Measurements from ENCODE around the gene PTPMT1. TPM values are rescaled to one million over a fixed set of nuclear protein-coding genes. Genes with fewer than 3 reads are reported as not detected.

Gene PTPMT1
- total and polyA plus RNA-seq, 2 experiments from 2014 or later = 106 to 109 TPM

DNA sequence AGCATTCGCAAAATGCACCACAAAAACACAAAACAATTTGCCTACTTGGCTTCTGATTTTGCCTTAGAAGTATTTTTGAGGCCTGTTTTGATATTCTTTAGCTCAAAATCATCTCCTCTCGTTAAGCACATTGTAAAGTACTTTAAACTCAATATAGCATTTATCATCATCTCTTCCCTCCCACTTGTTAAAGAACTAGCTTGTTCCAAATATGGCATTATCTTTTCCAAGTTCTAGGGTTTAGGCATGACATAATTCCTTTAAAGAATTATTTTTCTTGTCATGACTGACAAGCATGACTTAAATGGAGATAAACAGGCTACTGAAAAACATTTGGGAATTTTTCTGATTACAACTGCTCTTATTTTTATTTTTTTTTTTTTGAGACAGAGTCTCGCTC, 33.7 kb upstream of the PTPMT1 start:
- Mint-ChIP-seq H3K27me3 (ENCODE audit: insufficient read depth, low read depth, poor library complexity) (peaks cover 1% of the 10 kb centered on the region), H3K36me3 (ENCODE audit: low read depth) (peaks cover 15% of the 10 kb centered on the region; the same call in 2 of the 3 replicates), H3K4me1 (peaks cover 12% of the 10 kb centered on the region), H3K9me3 (no peaks in the 10 kb centered on the region), H3K27ac (no peak overlapping the region), H3K4me3 (no peak overlapping the region)
- Histone ChIP-seq H3K4me2 (no peak overlapping the region), H3K79me2 (replicated peaks; ENCODE audit: insufficient read depth) (peaks cover 100% of the 10 kb centered on the region), H3K27ac (ENCODE audit: low read depth) (peak overlapping the region; percentile 47; the same call in 1 of the 2 replicates), H4K20me1 (replicated peaks; ENCODE audit: insufficient read depth) (peaks cover 85% of the 10 kb centered on the region), H3K27me3 (ENCODE audit: insufficient read depth) (no peaks in the 10 kb centered on the region), H3K36me3 (ENCODE audit: insufficient read depth) (no peaks in the 10 kb centered on the region), H3K4me3 (no peak overlapping the region), H3K4me1 (ENCODE audit: insufficient read depth) (peaks cover 25% of the 10 kb centered on the region), H2AFZ (no peak overlapping the region), H3K9me2 (ENCODE audit: insufficient read depth) (no peaks in the 10 kb centered on the region), H3F3A (replicated peaks; ENCODE audit: low read depth) (no peaks in the 10 kb centered on the region)
- DNase-seq (ENCODE audit: low spot score) (no peak), ATAC-seq (no peak)
- TF ChIP-seq, protein P1, sequence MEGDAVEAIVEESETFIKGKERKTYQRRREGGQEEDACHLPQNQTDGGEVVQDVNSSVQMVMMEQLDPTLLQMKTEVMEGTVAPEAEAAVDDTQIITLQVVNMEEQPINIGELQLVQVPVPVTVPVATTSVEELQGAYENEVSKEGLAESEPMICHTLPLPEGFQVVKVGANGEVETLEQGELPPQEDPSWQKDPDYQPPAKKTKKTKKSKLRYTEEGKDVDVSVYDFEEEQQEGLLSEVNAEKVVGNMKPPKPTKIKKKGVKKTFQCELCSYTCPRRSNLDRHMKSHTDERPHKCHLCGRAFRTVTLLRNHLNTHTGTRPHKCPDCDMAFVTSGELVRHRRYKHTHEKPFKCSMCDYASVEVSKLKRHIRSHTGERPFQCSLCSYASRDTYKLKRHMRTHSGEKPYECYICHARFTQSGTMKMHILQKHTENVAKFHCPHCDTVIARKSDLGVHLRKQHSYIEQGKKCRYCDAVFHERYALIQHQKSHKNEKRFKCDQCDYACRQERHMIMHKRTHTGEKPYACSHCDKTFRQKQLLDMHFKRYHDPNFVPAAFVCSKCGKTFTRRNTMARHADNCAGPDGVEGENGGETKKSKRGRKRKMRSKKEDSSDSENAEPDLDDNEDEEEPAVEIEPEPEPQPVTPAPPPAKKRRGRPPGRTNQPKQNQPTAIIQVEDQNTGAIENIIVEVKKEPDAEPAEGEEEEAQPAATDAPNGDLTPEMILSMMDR (conservative IDR thresholded peaks at IDR 0.05; ENCODE audit: low read depth in 2 of 2) = no peak
- TF ChIP-seq JUNB (IDR thresholded peaks at IDR 0.05; ENCODE audit: unreplicated experiment) = no peak
- no peak for TF ChIP-seq EZH2phosphoT487 (IDR thresholded peaks at IDR 0.05; ENCODE audit: unreplicated experiment)

DNA sequence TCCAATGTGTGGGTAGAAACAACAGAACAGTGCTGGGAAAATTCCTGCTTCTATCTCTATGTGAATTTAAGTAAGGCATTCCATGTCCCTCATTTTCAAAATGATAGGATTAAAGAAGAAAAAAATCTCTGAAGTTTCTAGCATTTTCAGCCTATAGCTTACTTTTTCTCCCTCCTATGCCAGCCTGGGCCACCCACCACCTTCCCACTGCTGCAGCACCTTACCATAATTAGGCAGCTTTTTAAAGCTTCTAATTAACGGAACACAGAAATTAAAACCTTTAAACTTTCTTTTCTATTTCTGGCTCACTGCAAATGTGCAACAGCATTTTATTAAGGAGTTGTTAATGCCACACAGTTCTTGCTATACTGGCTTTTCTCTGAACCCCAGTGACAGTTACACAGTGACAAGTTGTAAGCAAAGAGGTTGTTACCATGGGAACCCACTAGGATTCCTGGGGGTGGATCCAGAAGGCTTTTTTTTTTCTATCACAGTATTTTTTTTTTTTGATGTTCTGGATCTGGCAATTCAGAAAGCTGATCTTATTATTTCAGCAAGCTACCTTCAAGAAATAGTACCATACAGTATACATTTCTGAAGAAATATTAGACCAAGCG, 32.7 kb upstream of the PTPMT1 start:
- H3K4me2 ChIP-seq = no peak overlapping the region
- no peaks in the 10 kb centered on the region for H3K36me3 ChIP-seq (ENCODE audit: insufficient read depth)
- TF ChIP-seq JUNB (IDR thresholded peaks at IDR 0.05; ENCODE audit: unreplicated experiment) (no peak), STAT1 (IDR thresholded peaks at IDR 0.05; ENCODE audit: unreplicated experiment) (no peak), NANOG (IDR thresholded peaks at IDR 0.05; ENCODE audit: borderline replicate concordance) (no peak), EZH2phosphoT487 (IDR thresholded peaks at IDR 0.05; ENCODE audit: unreplicated experiment) (no peak), CREB1 (CRISPR knock-in tag; IDR thresholded peaks at IDR 0.05; ENCODE audit: low read depth) (no peak), ZNF114 (CRISPR knock-in tag; IDR thresholded peaks at IDR 0.05) (no peak), EZH2 (IDR thresholded peaks at IDR 0.05; ENCODE audit: low read depth, unreplicated experiment) (no peak), POLR2AphosphoS5 (IDR thresholded peaks at IDR 0.05; ENCODE audit: low read depth) (no peak), ZNF331 (CRISPR knock-in tag; IDR thresholded peaks at IDR 0.05; ENCODE audit: low read depth) (no peak)
- TF ChIP-seq, protein P1 (conservative IDR thresholded peaks at IDR 0.05; ENCODE audit: low read depth in 2 of 2) = no peak
- TF ChIP-seq, protein P2, sequence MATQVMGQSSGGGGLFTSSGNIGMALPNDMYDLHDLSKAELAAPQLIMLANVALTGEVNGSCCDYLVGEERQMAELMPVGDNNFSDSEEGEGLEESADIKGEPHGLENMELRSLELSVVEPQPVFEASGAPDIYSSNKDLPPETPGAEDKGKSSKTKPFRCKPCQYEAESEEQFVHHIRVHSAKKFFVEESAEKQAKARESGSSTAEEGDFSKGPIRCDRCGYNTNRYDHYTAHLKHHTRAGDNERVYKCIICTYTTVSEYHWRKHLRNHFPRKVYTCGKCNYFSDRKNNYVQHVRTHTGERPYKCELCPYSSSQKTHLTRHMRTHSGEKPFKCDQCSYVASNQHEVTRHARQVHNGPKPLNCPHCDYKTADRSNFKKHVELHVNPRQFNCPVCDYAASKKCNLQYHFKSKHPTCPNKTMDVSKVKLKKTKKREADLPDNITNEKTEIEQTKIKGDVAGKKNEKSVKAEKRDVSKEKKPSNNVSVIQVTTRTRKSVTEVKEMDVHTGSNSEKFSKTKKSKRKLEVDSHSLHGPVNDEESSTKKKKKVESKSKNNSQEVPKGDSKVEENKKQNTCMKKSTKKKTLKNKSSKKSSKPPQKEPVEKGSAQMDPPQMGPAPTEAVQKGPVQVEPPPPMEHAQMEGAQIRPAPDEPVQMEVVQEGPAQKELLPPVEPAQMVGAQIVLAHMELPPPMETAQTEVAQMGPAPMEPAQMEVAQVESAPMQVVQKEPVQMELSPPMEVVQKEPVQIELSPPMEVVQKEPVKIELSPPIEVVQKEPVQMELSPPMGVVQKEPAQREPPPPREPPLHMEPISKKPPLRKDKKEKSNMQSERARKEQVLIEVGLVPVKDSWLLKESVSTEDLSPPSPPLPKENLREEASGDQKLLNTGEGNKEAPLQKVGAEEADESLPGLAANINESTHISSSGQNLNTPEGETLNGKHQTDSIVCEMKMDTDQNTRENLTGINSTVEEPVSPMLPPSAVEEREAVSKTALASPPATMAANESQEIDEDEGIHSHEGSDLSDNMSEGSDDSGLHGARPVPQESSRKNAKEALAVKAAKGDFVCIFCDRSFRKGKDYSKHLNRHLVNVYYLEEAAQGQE (IDR thresholded peaks at IDR 0.05; ENCODE audit: unreplicated experiment) = no peak
- TF ChIP-seq, protein P3, sequence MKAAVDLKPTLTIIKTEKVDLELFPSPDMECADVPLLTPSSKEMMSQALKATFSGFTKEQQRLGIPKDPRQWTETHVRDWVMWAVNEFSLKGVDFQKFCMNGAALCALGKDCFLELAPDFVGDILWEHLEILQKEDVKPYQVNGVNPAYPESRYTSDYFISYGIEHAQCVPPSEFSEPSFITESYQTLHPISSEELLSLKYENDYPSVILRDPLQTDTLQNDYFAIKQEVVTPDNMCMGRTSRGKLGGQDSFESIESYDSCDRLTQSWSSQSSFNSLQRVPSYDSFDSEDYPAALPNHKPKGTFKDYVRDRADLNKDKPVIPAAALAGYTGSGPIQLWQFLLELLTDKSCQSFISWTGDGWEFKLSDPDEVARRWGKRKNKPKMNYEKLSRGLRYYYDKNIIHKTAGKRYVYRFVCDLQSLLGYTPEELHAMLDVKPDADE (IDR thresholded peaks at IDR 0.05) = no peak

More for the DNA sequence above, 32.7 kb upstream of the PTPMT1 start:
- no peak overlapping the region for H3K27ac Mint-ChIP-seq
- no peaks in the 10 kb centered on the region for H3K9me3 Mint-ChIP-seq
- no peak overlapping the region for H3K4me3 Mint-ChIP-seq
- peaks cover 100% of the 10 kb centered on the region for H3K79me2 ChIP-seq (replicated peaks; ENCODE audit: insufficient read depth)
- no peak overlapping the region for H3K4me3 ChIP-seq
- H3K36me3 Mint-ChIP-seq (ENCODE audit: low read depth) = peaks cover 15% of the 10 kb centered on the region; the same call in 2 of the 3 replicates
- H3K9me2 ChIP-seq (ENCODE audit: insufficient read depth) = no peaks in the 10 kb centered on the region
- peak; percentile 37; the same call in 1 of the 3 replicates for ATAC-seq
- H3K27me3 Mint-ChIP-seq (ENCODE audit: insufficient read depth, low read depth, poor library complexity) = peaks cover 1% of the 10 kb centered on the region
- DNase-seq (ENCODE audit: low spot score) = no peak
- H3F3A ChIP-seq (replicated peaks; ENCODE audit: low read depth) = no peaks in the 10 kb centered on the region
- H3K4me1 ChIP-seq (ENCODE audit: insufficient read depth) = peaks cover 17% of the 10 kb centered on the region
- H3K27me3 ChIP-seq (ENCODE audit: insufficient read depth) = no peaks in the 10 kb centered on the region
- no peak overlapping the region for H2AFZ ChIP-seq
- H3K4me1 Mint-ChIP-seq = peaks cover 12% of the 10 kb centered on the region
- peak overlapping the region; percentile 11; the same call in 1 of the 2 replicates for H3K27ac ChIP-seq (ENCODE audit: low read depth)
- H4K20me1 ChIP-seq (replicated peaks; ENCODE audit: insufficient read depth) = peaks cover 85% of the 10 kb centered on the region

All from GM23338 (cell line).